Measurements from ENCODE around the gene RGS6. TPM values are rescaled to one million over a fixed set of nuclear protein-coding genes. Genes with fewer than 3 reads are reported as not detected.

Gene RGS6
- total and polyA plus RNA-seq, 5 donors from 2014 or later: 0.13 to 1.5 (median 0.69) TPM

- Mint-ChIP-seq H3K4me3 (no peak overlapping the region), H3K27me3 (peaks cover 4% of the 10 kb centered on the region), H3K36me3 (peaks cover 3% of the 10 kb centered on the region), H3K27ac (no peak overlapping the region), H3K9me3 (peaks cover 0 to 8% (median 0%) of the 10 kb centered on the region in 7 donors), H3K4me1 (peaks cover 16 to 42% (median 20%) of the 10 kb centered on the region in 4 donors)
- H3K9me3 ChIP-seq (ENCODE audit: control insufficient read depth in 2 of 2, low read length in 2 of 2): peaks cover 0 to 4% of the 10 kb centered on the region in 2 experiments
- peaks cover 26% of the 10 kb centered on the region for H3K4me1 ChIP-seq (ENCODE audit: control insufficient read depth, insufficient read depth, low read length, poor library complexity, severe bottlenecking)
- no peak overlapping the region for H3K4me3 ChIP-seq (ENCODE audit: low read depth, low read length)
- H3K27me3 ChIP-seq (ENCODE audit: control insufficient read depth, insufficient read depth, low read length): no peaks in the 10 kb centered on the region
- DNase-seq (no peak), ATAC-seq (ENCODE audit: low read depth in 2 of 2) (no peak)
- H3K36me3 ChIP-seq (ENCODE audit: control insufficient read depth, insufficient read depth, low read length): no peaks in the 10 kb centered on the region
- H3K27ac ChIP-seq (ENCODE audit: insufficient read depth, low read length, poor library complexity, severe bottlenecking): no peak overlapping the region
These were observed 596.0 kb downstream of the RGS6 start for GRCh38 chr14:72528059-72528862.

DNA sequence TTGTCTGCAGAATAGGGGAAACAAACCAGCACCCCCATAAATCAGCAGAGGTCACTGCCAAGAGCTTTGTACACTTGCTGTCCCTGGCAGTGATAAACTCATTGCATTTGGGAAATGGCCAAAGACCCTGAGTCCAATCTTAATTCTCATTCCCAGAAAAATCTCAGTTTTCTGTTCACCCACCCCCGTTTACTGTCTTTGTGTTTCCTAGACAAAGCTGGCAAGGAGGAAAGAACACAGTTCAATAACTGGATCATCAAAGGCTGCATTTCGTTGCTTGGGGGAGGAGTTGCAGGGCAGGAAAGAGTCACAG, 596.6 kb downstream of the RGS6 start:
- H3K27me3 ChIP-seq (ENCODE audit: control insufficient read depth, insufficient read depth, low read length): no peaks in the 10 kb centered on the region
- ATAC-seq (ENCODE audit: low read depth in 2 of 2): no peak
- peaks cover 0 to 13% (median 3%) of the 10 kb centered on the region in 7 donors for H3K9me3 Mint-ChIP-seq
- DNase-seq: no peak
- peaks cover 3% of the 10 kb centered on the region for H3K36me3 Mint-ChIP-seq
- no peak overlapping the region for H3K27ac ChIP-seq (ENCODE audit: insufficient read depth, low read length, poor library complexity, severe bottlenecking)
- no peak overlapping the region for H3K4me3 ChIP-seq (ENCODE audit: low read depth, low read length)
- no peak overlapping the region for H3K27ac Mint-ChIP-seq
- peaks cover 0 to 7% of the 10 kb centered on the region in 2 experiments for H3K9me3 ChIP-seq (ENCODE audit: control insufficient read depth in 2 of 2, low read length in 2 of 2)
- H3K27me3 Mint-ChIP-seq: peaks cover 4% of the 10 kb centered on the region
- H3K4me1 Mint-ChIP-seq: peaks cover 16 to 42% (median 23%) of the 10 kb centered on the region in 4 donors
- peaks cover 25% of the 10 kb centered on the region for H3K4me1 ChIP-seq (ENCODE audit: control insufficient read depth, insufficient read depth, low read length, poor library complexity, severe bottlenecking)
- H3K4me3 Mint-ChIP-seq: no peak overlapping the region
- H3K36me3 ChIP-seq (ENCODE audit: control insufficient read depth, insufficient read depth, low read length): no peaks in the 10 kb centered on the region

DNA sequence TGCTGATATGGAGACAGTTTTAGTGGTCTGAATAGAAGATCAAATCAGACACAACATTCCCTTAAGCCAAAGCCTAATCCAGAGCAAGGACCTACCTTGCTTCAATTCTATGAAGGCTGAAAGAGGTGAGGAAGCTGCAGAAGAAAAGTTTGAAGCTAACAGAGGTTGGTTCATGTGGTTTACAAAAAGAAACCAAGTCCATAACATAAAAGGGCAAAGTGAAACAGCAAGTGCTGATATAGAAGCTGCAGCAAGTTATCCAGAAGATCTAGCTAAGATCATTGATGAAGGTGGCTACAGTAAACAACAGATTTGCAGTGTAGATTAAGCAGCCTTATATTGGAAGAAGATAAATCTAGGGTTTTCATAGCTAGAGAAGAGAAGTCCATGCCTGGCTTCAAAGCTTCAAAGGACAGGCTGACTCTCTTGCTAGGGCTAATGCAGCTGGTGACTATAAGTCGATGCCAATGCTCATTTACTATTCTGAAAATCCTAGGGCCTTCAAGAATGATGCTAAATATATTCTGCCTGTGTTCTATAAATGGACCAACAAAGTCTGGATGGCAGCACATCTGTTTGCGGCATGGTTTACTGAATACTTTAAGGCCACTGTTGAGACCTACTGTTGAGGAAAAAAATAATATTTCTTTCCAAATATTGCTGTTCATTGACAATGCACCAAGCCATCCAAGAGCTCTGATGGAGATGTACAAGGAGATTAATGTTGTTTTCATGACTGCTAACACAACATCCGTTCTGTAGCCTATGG, 600.6 kb downstream of the RGS6 start:
- ATAC-seq (ENCODE audit: low read depth in 2 of 2) (no peak), DNase-seq (peak in 2 of 3 donors; percentile 14 to 41)
- peaks cover 27 to 58% (median 38%) of the 10 kb centered on the region in 4 donors for H3K4me1 Mint-ChIP-seq
- peak overlapping the region in 1 of 4 donors; percentile 49 for H3K4me3 Mint-ChIP-seq
- H3K9me3 Mint-ChIP-seq: peaks cover 0 to 17% (median 7%) of the 10 kb centered on the region in 7 donors
- peak overlapping the region in 1 of 3 donors; percentile 53 for H3K27ac Mint-ChIP-seq
- no peaks in the 10 kb centered on the region for H3K27me3 ChIP-seq (ENCODE audit: control insufficient read depth, insufficient read depth, low read length)
- H3K4me3 ChIP-seq (ENCODE audit: low read depth, low read length): no peak overlapping the region
- no peak overlapping the region for H3K27ac ChIP-seq (ENCODE audit: insufficient read depth, low read length, poor library complexity, severe bottlenecking)
- H3K27me3 Mint-ChIP-seq: peaks cover 4% of the 10 kb centered on the region
- H3K4me1 ChIP-seq (ENCODE audit: control insufficient read depth, insufficient read depth, low read length, poor library complexity, severe bottlenecking): peaks cover 37% of the 10 kb centered on the region
- H3K36me3 Mint-ChIP-seq: peaks cover 3% of the 10 kb centered on the region
- no peaks in the 10 kb centered on the region for H3K36me3 ChIP-seq (ENCODE audit: control insufficient read depth, insufficient read depth, low read length)
- H3K9me3 ChIP-seq (ENCODE audit: control insufficient read depth in 2 of 2, low read length in 2 of 2): peaks cover 0 to 7% of the 10 kb centered on the region in 2 experiments

GRCh38 chr14:72535485-72535884, 603.3 kb downstream of the RGS6 start:
- H3K36me3 ChIP-seq (ENCODE audit: control insufficient read depth, insufficient read depth, low read length): no peaks in the 10 kb centered on the region
- H3K9me3 ChIP-seq (ENCODE audit: control insufficient read depth in 2 of 2, low read length in 2 of 2): peaks cover 0 to 7% of the 10 kb centered on the region in 2 experiments
- H3K4me1 Mint-ChIP-seq: peaks cover 22 to 47% (median 37%) of the 10 kb centered on the region in 4 donors
- peak in 2 of 3 donors; percentile 39 to 71 for DNase-seq
- H3K27me3 ChIP-seq (ENCODE audit: control insufficient read depth, insufficient read depth, low read length): no peaks in the 10 kb centered on the region
- peak overlapping the region in 2 of 3 donors; percentile 0 to 1 for H3K27ac Mint-ChIP-seq
- peak overlapping the region; percentile 47 for H3K4me3 ChIP-seq (ENCODE audit: low read depth, low read length)
- H3K4me3 Mint-ChIP-seq: peak overlapping the region in 3 of 4 donors; percentile 6 to 36 (median 26)
- peaks cover 0 to 17% (median 7%) of the 10 kb centered on the region in 7 donors for H3K9me3 Mint-ChIP-seq
- no peaks in the 10 kb centered on the region for H3K36me3 Mint-ChIP-seq
- H3K27ac ChIP-seq (ENCODE audit: insufficient read depth, low read length, poor library complexity, severe bottlenecking): no peak overlapping the region
- peaks cover 34% of the 10 kb centered on the region for H3K4me1 ChIP-seq (ENCODE audit: control insufficient read depth, insufficient read depth, low read length, poor library complexity, severe bottlenecking)
- peaks cover 10% of the 10 kb centered on the region for H3K27me3 Mint-ChIP-seq
- peak; percentile 65 to 79 for ATAC-seq (ENCODE audit: low read depth in 2 of 2)

- no peak for ATAC-seq (ENCODE audit: low read depth in 2 of 2)
- Mint-ChIP-seq H3K27me3 (peaks cover 5% of the 10 kb centered on the region), H3K4me1 (peaks cover 13 to 28% (median 24%) of the 10 kb centered on the region in 4 donors), H3K4me3 (no peak overlapping the region), H3K27ac (no peak overlapping the region), H3K9me3 (peaks cover 0 to 8% (median 5%) of the 10 kb centered on the region in 7 donors), H3K36me3 (no peaks in the 10 kb centered on the region)
- Histone ChIP-seq H3K4me1 (ENCODE audit: control insufficient read depth, insufficient read depth, low read length, poor library complexity, severe bottlenecking) (peaks cover 20% of the 10 kb centered on the region), H3K9me3 (ENCODE audit: control insufficient read depth in 2 of 2, low read length in 2 of 2) (peaks cover 0 to 1% of the 10 kb centered on the region in 2 experiments), H3K27me3 (ENCODE audit: control insufficient read depth, insufficient read depth, low read length) (no peaks in the 10 kb centered on the region), H3K36me3 (ENCODE audit: control insufficient read depth, insufficient read depth, low read length) (no peaks in the 10 kb centered on the region), H3K4me3 (ENCODE audit: low read depth, low read length) (no peak overlapping the region), H3K27ac (ENCODE audit: insufficient read depth, low read length, poor library complexity, severe bottlenecking) (no peak overlapping the region)
- DNase-seq: no peak
These were observed 606.2 kb downstream of the RGS6 start for GRCh38 chr14:72538387-72538786.

- H3K27ac ChIP-seq (ENCODE audit: insufficient read depth, low read length, poor library complexity, severe bottlenecking): no peak overlapping the region
- H3K4me3 ChIP-seq (ENCODE audit: low read depth, low read length): no peak overlapping the region
- Mint-ChIP-seq H3K4me3 (no peak overlapping the region), H3K4me1 (peaks cover 11 to 20% (median 15%) of the 10 kb centered on the region in 4 donors), H3K36me3 (no peaks in the 10 kb centered on the region), H3K9me3 (peaks cover 0 to 7% (median 0%) of the 10 kb centered on the region in 7 donors), H3K27me3 (peaks cover 5% of the 10 kb centered on the region), H3K27ac (no peak overlapping the region)
- peaks cover 19% of the 10 kb centered on the region for H3K4me1 ChIP-seq (ENCODE audit: control insufficient read depth, insufficient read depth, low read length, poor library complexity, severe bottlenecking)
- DNase-seq (no peak), ATAC-seq (ENCODE audit: low read depth in 2 of 2) (no peak)
- no peaks in the 10 kb centered on the region for H3K36me3 ChIP-seq (ENCODE audit: control insufficient read depth, insufficient read depth, low read length)
- no peaks in the 10 kb centered on the region for H3K9me3 ChIP-seq (ENCODE audit: control insufficient read depth in 2 of 2, low read length in 2 of 2)
- H3K27me3 ChIP-seq (ENCODE audit: control insufficient read depth, insufficient read depth, low read length): no peaks in the 10 kb centered on the region
These were observed 607.6 kb downstream of the RGS6 start for GRCh38 chr14:72539661-72540315.

GRCh38 chr14:72540836-72541235, 608.6 kb downstream of the RGS6 start:
- peaks cover 5% of the 10 kb centered on the region for H3K27me3 Mint-ChIP-seq
- H3K4me3 Mint-ChIP-seq: no peak overlapping the region
- Histone ChIP-seq H3K27me3 (ENCODE audit: control insufficient read depth, insufficient read depth, low read length) (no peaks in the 10 kb centered on the region), H3K9me3 (ENCODE audit: control insufficient read depth in 2 of 2, low read length in 2 of 2) (no peaks in the 10 kb centered on the region), H3K4me1 (ENCODE audit: control insufficient read depth, insufficient read depth, low read length, poor library complexity, severe bottlenecking) (peaks cover 9% of the 10 kb centered on the region), H3K36me3 (ENCODE audit: control insufficient read depth, insufficient read depth, low read length) (no peaks in the 10 kb centered on the region), H3K4me3 (ENCODE audit: low read depth, low read length) (no peak overlapping the region), H3K27ac (ENCODE audit: insufficient read depth, low read length, poor library complexity, severe bottlenecking) (no peak overlapping the region)
- H3K4me1 Mint-ChIP-seq: peaks cover 4 to 12% (median 7%) of the 10 kb centered on the region in 4 donors
- no peak for ATAC-seq (ENCODE audit: low read depth in 2 of 2)
- peaks cover 0 to 4% (median 0%) of the 10 kb centered on the region in 7 donors for H3K9me3 Mint-ChIP-seq
- H3K36me3 Mint-ChIP-seq: no peaks in the 10 kb centered on the region
- DNase-seq: no peak
- no peak overlapping the region for H3K27ac Mint-ChIP-seq
